Measurements from ENCODE around the gene GEMIN7. TPM values are rescaled to one million over a fixed set of nuclear protein-coding genes. Genes with fewer than 3 reads are reported as not detected.

Gene GEMIN7
- total and polyA plus RNA-seq, 2 experiments from 2014 or later, result 49.6 to 90.5 TPM

- TF ChIP-seq ZNF331 (CRISPR knock-in tag; IDR thresholded peaks at IDR 0.05; ENCODE audit: low read depth), result no peak
- no peak for TF ChIP-seq EZH2phosphoT487 (IDR thresholded peaks at IDR 0.05; ENCODE audit: unreplicated experiment)
- TF ChIP-seq ETS1 (IDR thresholded peaks at IDR 0.05), result no peak
- no peak for TF ChIP-seq JUNB (IDR thresholded peaks at IDR 0.05; ENCODE audit: unreplicated experiment)
- TF ChIP-seq REST (IDR thresholded peaks at IDR 0.05; ENCODE audit: unreplicated experiment), result no peak
- no peak for TF ChIP-seq CTCF (conservative IDR thresholded peaks at IDR 0.05; ENCODE audit: low read depth in 2 of 2)
- TF ChIP-seq ZNF114 (CRISPR knock-in tag; IDR thresholded peaks at IDR 0.05), result no peak
These were observed 44.4 kb downstream of the GEMIN7 start (continued) for GRCh38 chr19:45123440-45123850.

GRCh38 chr19:45124021-45124420, 45.0 kb downstream of the GEMIN7 start:
- Mint-ChIP-seq H3K27me3 (ENCODE audit: insufficient read depth, low read depth, poor library complexity) (peaks cover 5% of the 10 kb centered on the region), H3K4me3 (no peak overlapping the region), H3K36me3 (ENCODE audit: low read depth) (no peaks in the 10 kb centered on the region), H3K4me1 (peaks cover 8% of the 10 kb centered on the region; the same call in 2 of the 3 replicates), H3K27ac (no peak overlapping the region), H3K9me3 (no peaks in the 10 kb centered on the region)
- Histone ChIP-seq H3K79me2 (replicated peaks; ENCODE audit: insufficient read depth) (peaks cover 65% of the 10 kb centered on the region), H3K4me3 (no peak overlapping the region), H3K27me3 (ENCODE audit: insufficient read depth) (no peaks in the 10 kb centered on the region), H3F3A (replicated peaks; ENCODE audit: low read depth) (0 out of 2 replicates have a peak, but pooled peaks cover 2% of the 10 kb centered on the region), H3K27ac (ENCODE audit: low read depth) (no peak overlapping the region), H3K4me1 (ENCODE audit: insufficient read depth) (no peaks in the 10 kb centered on the region), H3K36me3 (ENCODE audit: insufficient read depth) (no peaks in the 10 kb centered on the region), H2AFZ (no peak overlapping the region), H3K9me2 (ENCODE audit: insufficient read depth) (no peaks in the 10 kb centered on the region), H4K20me1 (replicated peaks; ENCODE audit: insufficient read depth) (peaks cover 42% of the 10 kb centered on the region), H3K4me2 (no peak overlapping the region)
- TF ChIP-seq REST (IDR thresholded peaks at IDR 0.05; ENCODE audit: unreplicated experiment) (no peak), JUNB (IDR thresholded peaks at IDR 0.05; ENCODE audit: unreplicated experiment) (no peak), CREB1 (CRISPR knock-in tag; IDR thresholded peaks at IDR 0.05; ENCODE audit: low read depth) (no peak)
- ATAC-seq (no peak), DNase-seq (ENCODE audit: low spot score) (no peak)

Data from GM23338 (cell line).